Measurements from ENCODE around the gene SUPT6H. TPM values are rescaled to one million over a fixed set of nuclear protein-coding genes. Genes with fewer than 3 reads are reported as not detected.

The SUPT6H gene
- total RNA-seq, 1 donor from 2014 or later = 62.4 TPM

DNA sequence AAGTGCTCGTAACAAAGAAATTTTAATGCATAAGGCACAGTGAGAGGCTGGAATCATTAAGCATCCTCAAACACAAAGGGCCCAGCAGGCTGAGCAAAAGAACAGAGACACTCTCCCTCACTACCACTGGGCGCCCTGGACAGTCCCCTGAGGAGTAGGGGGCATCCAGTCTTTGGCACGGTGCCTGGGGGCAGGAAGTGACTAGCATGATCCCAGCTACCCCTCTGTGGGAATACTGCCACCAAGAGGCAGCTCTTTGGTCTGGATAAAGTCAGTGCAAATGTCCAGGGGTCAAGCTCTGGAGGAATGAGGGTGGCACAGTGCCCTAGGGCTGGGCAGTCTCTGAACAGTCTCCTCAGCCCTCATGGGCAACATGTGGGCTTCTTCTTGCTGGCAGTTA lies 52.3 kb downstream of the SUPT6H start:
- peaks cover 26% of the 10 kb centered on the region for H3K4me1 ChIP-seq
- intact Hi-C loops (cut with DNase I) = no loop called here
- DNase-seq (no peak), ATAC-seq (no peak)
- H3K9me3 ChIP-seq = no peaks in the 10 kb centered on the region
- TF ChIP-seq, protein P1, sequence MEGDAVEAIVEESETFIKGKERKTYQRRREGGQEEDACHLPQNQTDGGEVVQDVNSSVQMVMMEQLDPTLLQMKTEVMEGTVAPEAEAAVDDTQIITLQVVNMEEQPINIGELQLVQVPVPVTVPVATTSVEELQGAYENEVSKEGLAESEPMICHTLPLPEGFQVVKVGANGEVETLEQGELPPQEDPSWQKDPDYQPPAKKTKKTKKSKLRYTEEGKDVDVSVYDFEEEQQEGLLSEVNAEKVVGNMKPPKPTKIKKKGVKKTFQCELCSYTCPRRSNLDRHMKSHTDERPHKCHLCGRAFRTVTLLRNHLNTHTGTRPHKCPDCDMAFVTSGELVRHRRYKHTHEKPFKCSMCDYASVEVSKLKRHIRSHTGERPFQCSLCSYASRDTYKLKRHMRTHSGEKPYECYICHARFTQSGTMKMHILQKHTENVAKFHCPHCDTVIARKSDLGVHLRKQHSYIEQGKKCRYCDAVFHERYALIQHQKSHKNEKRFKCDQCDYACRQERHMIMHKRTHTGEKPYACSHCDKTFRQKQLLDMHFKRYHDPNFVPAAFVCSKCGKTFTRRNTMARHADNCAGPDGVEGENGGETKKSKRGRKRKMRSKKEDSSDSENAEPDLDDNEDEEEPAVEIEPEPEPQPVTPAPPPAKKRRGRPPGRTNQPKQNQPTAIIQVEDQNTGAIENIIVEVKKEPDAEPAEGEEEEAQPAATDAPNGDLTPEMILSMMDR (IDR thresholded peaks at IDR 0.05) = no peak
- H3K36me3 ChIP-seq = peaks cover 16% of the 10 kb centered on the region
- H3K27ac ChIP-seq = no peak overlapping the region
- no peak overlapping the region for H3K4me3 ChIP-seq
- no peaks in the 10 kb centered on the region for H3K27me3 ChIP-seq

DNA sequence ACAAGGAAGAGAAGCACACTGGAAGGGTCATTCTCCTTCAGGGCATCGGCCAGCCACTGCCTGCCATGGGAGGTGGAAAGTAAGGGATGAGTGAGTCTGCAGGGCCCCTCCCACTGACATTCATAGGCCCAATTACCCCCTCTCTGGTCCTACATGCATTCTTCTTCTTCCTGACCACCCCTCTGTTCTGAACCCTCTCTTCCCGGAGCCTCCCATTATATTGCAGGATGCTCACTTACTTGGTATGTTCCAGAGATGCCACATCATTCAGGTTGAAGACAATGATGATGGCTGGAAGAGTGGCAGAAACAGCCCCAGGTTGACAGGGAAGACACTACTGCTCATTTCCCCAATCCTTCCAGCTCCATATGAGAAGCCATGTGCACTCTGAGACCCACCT lies 53.2 kb downstream of the SUPT6H start:
- no peaks in the 10 kb centered on the region for H3K9me3 ChIP-seq
- H3K27me3 ChIP-seq = no peaks in the 10 kb centered on the region
- peaks cover 16% of the 10 kb centered on the region for H3K36me3 ChIP-seq
- no peak overlapping the region for H3K27ac ChIP-seq
- TF ChIP-seq, protein P1 (IDR thresholded peaks at IDR 0.05) = no peak
- H3K4me3 ChIP-seq = no peak overlapping the region
- peaks cover 23% of the 10 kb centered on the region for H3K4me1 ChIP-seq
- ATAC-seq = no peak
- DNase-seq = no peak
- intact Hi-C loops (cut with DNase I) = no loop called here

DNA sequence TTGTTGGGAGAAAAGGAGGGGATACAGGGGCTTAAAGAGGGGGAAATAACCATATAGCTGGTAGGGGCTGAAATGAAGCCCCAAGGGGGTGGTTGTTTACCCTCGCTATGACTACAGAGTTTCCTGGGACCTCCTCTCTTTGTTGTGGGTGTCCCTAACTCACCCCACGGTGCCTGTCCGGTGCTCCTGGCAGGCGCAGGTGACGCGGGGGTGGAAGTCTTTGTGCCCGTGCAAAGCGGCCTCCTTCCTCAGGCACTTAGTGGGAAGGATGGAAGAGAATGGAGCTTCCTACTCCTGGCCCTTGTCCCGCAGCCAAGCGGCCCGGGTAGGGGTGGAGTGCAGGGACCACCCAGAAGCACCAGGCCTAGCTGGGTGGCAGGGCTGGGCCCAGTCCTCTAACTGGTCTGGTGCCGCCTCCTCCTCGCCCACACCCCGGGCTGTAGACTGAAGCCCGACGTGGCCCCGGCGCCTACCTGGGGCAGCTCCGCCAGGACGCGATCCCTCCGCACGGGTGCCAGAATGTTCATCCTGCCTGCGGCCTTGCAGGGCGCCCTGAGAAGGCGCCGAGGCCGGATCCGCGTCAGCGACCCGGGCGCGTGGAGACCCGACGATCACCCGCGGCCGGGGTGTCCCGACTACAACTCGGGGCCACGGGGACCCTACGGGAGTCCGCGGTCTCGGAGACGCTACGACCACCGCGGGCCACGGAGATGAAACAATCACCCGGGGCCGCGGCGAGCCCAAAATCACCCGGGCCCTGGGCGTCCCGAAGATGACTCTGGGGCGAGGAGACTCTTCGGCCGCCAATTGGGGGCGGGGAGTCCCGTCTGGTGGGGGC lies 55.0 kb downstream of the SUPT6H start:
- H3K9me3 ChIP-seq = no peaks in the 10 kb centered on the region
- H3K4me1 ChIP-seq = peaks cover 36% of the 10 kb centered on the region
- TF ChIP-seq, protein P1 (IDR thresholded peaks at IDR 0.05) = no peak
- peak overlapping the region; percentile 86 for H3K4me3 ChIP-seq
- H3K27me3 ChIP-seq = no peaks in the 10 kb centered on the region
- peaks cover 29% of the 10 kb centered on the region for H3K36me3 ChIP-seq
- ATAC-seq = peak; percentile 1
- intact Hi-C loops (cut with DNase I) = no loop called here
- peak overlapping the region; percentile 86 for H3K27ac ChIP-seq
- peak; percentile 80 for DNase-seq

DNA sequence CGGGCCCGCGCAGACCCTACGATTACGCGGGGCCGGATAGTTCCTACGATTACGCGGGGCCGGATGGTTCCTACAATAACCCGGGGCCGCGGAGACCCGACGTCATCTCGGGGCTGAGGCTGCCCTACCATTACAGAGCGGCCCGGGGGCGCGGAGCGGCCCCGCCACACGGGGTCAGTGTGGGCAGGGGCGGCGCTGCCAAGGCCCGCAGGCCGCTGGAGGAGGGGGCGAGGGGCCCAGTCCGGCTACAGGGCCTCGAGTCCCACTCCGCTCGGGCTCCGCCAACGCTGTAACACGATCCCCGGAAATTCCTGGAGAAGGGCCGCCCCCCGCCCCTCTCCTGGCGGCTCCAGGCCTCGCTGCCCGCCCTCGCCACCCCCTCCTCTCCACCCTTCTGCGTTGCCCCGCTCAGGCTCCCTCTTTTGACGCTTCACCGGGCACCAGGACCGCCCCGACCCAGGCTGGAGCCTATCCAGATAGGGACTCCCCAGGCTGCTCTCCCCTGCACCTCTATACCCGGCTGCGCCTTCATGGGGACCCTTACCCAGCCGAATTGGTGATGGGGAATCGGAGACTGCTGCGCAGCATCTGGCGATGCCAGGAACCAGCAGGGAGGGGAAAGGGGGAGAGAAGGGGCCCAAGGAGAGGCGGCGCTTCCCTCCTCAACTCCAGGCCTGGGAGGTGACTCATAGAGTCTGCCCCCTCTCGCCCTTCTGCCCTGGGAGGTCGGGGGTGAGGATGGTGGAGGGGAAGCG lies 55.8 kb downstream of the SUPT6H start, which contains the start of gene RAB34:
Gene RAB34, minus strand, starts transcription at position 291 of the 755 bp plus-strand sequence. CDS start 602 bp downstream, outside the sequence.
- TF ChIP-seq, protein P1 (IDR thresholded peaks at IDR 0.05) = peak; percentile 38
- ATAC-seq (peak; percentile 66), DNase-seq (peak; percentile 92)
- intact Hi-C loops (cut with DNase I) = no loop called here
- Histone ChIP-seq H3K4me3 (peak within 1 kb of the TSS; percentile 86), H3K36me3 (peaks cover 37% of the 10 kb centered on the region), H3K9me3 (no peaks in the 10 kb centered on the region), H3K27me3 (no peaks in the 10 kb centered on the region), H3K4me1 (peaks cover 44% of the 10 kb centered on the region), H3K27ac (peak within 1 kb of the TSS; percentile 86)

DNA sequence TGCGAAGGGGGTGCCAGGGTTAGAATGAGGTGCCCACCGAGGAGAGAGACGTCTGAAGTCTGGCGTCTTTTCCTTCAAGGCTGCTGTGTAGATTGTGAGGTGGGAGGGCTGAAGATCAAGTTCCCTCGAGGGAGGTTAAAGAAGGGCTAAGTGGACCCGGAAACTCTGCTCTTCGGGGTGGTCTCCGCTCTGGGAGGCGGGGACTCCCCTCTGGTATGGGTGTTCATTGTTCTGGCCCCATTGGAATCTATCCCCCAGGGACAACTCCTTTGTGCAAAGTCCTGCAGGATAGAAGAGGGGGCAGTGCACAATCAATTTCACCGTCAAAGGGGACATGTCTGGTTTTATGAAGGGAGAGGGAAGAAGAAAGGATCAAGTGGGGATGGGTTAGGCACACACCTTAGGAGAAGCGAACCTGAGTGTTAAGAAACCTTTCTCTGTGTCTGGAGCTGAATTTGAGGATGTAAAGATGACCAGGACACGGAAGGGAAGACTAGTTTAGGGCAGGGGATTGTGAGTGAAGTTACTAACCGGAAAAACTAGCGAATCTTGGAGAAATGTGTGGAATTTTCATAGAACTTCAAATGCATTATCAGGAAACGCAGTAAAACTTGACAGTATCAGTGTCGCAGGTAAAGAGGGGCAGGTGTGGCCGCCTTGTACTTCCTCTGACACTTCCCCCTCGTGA lies 56.5 kb downstream of the SUPT6H start:
- Histone ChIP-seq H3K27ac (peak overlapping the region; percentile 86), H3K4me3 (peak overlapping the region; percentile 86), H3K36me3 (peaks cover 44% of the 10 kb centered on the region), H3K4me1 (peaks cover 49% of the 10 kb centered on the region), H3K27me3 (no peaks in the 10 kb centered on the region), H3K9me3 (no peaks in the 10 kb centered on the region)
- DNase-seq = no peak
- intact Hi-C loops (cut with DNase I) = no loop called here
- TF ChIP-seq, protein P1 (IDR thresholded peaks at IDR 0.05) = no peak
- ATAC-seq = no peak

Data from upper lobe of right lung (tissue), 1 donor.